Rectal smooth muscle tissue (tissue), 1 donor: ENCODE measurements around the gene SH2D7.

Experiments used
- H3K27ac ChIP-seq: one replicate; pipeline ENCODE4 v1.7.0; 2013; ENCODE audit warnings: low read depth, low read length, inconsistent platforms
- H3K27me3 ChIP-seq: one replicate; pipeline ENCODE4 v1.7.0; 2013; ENCODE audit warnings: low read length; ENCODE audit not compliant: control insufficient read depth, insufficient read depth
- H3K36me3 ChIP-seq: one replicate; pipeline ENCODE4 v1.7.0; 2013; ENCODE audit warnings: low read length; ENCODE audit not compliant: control insufficient read depth, insufficient read depth
- H3K4me1 ChIP-seq: one replicate; pipeline ENCODE4 v1.7.0; 2013; ENCODE audit warnings: low read length; ENCODE audit not compliant: control insufficient read depth, insufficient read depth
- H3K4me3 ChIP-seq: one replicate; pipeline ENCODE4 v1.7.0; 2013; ENCODE audit warnings: low read length
- H3K9ac ChIP-seq: one replicate; pipeline ENCODE4 v1.7.0; 2013; ENCODE audit warnings: low read length

The SH2D7 gene

DNA sequence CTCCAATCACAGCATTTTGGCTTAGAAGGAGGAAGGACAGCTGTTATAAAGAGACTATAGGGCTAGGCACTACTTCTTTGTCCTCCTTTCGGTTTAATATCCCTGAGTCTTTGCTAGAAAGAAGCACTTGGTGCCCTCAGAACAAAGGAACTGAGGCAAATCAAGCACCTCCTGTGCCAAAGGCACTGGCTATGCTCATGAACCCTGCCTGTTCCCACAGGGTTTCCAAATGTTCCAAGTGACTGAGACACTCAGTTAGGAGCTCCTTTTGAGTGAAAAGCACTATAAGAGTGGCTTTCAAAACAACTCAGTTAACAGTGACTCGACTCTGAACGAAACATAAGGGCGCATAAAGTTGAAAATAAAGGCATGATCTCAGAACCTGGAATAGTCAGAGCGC is 39.8 kb upstream of the SH2D7 start:
- Histone ChIP-seq H3K27me3 (no peaks in the 10 kb centered on the region), H3K9ac (no peak overlapping the region), H3K4me3 (no peak overlapping the region), H3K27ac (no peak overlapping the region), H3K4me1 (peaks cover 21% of the 10 kb centered on the region), H3K36me3 (peaks cover 6% of the 10 kb centered on the region)

DNA sequence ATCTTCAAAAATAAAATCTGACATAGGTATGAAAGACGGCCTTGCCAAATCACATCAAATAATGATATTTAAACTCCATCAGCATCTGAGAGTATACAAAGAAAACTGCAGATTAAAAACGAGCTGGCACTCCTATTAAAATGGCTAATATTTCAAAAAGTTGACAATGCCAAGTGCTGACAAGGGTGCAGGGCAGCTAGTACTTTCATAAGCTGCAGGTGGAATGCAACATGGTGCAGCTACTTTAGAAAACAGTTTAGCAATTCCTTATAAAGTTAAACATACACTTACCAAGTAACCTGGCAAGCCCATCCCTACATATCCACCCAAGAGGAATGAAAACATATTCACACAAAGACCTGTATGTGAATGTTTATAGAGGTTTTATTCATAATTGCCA is 37.8 kb upstream of the SH2D7 start:
- H3K27ac ChIP-seq: no peak overlapping the region
- no peak overlapping the region for H3K9ac ChIP-seq
- peaks cover 6% of the 10 kb centered on the region for H3K36me3 ChIP-seq
- H3K4me1 ChIP-seq: peaks cover 16% of the 10 kb centered on the region
- no peak overlapping the region for H3K4me3 ChIP-seq
- no peaks in the 10 kb centered on the region for H3K27me3 ChIP-seq

DNA sequence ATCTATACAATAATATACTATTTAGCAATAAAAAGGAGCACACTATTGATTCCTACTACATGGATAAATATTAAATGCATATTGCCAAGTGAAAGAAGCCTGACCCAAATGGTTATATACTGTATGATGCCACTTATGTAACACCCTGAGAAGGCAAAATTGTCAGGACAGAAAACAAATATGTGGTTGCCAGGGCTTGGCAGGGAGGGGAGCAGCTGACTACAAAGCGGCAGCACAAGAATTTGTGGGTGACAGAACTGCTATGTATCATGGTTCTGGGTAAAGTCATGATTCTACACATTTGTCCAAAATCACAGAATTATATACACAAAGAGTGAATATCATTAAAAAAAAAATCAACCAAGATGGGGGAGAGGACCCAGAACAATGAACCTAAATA is 37.4 kb upstream of the SH2D7 start:
- Histone ChIP-seq H3K36me3 (peaks cover 6% of the 10 kb centered on the region), H3K27me3 (no peaks in the 10 kb centered on the region), H3K4me3 (no peak overlapping the region), H3K4me1 (peaks cover 12% of the 10 kb centered on the region), H3K27ac (no peak overlapping the region), H3K9ac (no peak overlapping the region)

DNA sequence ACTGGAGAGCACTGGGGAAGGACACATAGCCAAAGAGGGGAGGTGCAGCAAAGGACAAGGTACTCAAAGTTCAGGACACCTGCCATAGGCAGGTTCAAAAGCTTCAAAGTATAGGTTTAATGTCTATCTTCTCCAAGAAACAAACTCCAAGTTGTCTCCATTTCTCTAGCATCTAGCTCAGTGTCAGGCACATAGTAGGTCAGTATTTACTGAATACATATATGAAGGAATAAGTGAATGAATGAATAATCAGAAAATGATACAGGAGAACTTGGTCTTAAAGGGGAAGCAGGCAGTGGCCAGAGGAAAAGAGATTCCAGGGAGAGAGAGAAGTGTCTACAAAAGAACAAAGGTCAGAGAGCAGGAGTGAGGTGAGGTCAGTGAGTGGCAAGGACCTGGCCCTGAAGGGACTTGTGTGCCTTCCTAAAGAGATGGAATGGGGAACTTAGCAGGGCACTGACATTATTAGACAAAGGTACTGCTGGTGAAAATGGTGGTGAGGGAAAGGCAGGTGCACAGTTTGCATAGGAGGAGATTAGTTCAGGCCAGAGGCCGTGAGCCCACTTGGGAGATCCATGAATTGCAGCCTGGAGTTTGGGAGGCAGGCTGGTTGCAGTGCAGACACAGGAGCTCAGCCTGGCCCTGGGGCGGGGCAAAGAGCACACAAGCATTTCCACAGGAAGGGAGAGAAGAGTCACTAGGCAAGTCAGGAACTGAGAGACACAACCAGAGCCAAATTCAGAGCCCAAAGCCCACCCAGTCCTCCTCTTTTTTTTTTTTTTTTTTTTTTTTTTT is 36.2 kb upstream of the SH2D7 start:
- peaks cover 6% of the 10 kb centered on the region for H3K4me1 ChIP-seq
- peaks cover 6% of the 10 kb centered on the region for H3K36me3 ChIP-seq
- no peak overlapping the region for H3K9ac ChIP-seq
- peak overlapping the region; percentile 14 for H3K4me3 ChIP-seq
- no peaks in the 10 kb centered on the region for H3K27me3 ChIP-seq
- H3K27ac ChIP-seq: no peak overlapping the region

DNA sequence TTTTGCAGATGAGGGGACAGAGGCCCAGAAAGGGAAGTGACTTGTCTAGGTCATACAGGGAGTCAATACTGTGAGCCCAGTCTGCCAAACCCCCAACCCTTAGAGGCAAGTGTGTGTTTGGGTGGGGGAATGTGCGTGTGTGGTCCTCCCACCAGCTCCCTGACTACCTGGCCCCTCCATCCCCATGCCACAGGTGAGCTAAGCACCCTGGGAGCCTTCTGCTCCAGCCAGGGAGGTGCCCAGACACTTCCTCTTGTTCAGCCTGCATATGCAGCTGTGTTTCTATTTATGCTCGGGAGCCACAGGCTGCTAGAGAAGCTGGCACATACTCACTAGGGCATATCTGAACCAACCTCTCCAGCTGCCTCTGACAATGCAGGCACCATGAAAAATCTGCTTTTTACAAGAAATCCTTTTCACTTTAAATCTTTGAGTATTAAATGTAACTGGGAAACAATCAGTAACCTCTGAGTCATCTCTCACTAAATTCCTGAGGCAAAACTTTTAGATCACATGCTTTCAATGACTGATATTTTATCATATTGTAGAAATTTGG is 35.6 kb upstream of the SH2D7 start:
- H3K27ac ChIP-seq: peak overlapping the region; percentile 42
- H3K9ac ChIP-seq: no peak overlapping the region
- H3K4me1 ChIP-seq: peaks cover 8% of the 10 kb centered on the region
- no peak overlapping the region for H3K4me3 ChIP-seq
- peaks cover 6% of the 10 kb centered on the region for H3K36me3 ChIP-seq
- no peaks in the 10 kb centered on the region for H3K27me3 ChIP-seq

DNA sequence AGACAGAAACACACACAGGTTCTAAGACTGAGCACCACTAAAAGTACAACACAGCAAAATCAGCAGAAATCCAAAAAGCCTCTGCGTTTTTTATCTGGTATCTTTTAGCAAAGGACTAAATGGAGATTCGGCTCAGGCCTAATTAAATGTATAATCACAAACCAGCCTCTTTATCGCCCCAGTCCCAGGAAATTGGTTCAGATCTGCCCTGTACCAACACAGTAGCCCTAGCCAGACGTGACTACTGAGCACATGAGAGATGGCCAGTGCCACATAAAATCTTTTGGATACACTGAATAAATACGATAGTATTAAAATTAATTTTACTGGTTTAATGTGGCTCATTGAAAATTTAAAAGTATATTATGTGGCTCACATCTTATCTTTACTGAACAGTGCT is 34.6 kb upstream of the SH2D7 start:
- Histone ChIP-seq H3K27me3 (no peaks in the 10 kb centered on the region), H3K36me3 (peaks cover 6% of the 10 kb centered on the region), H3K27ac (no peak overlapping the region), H3K4me1 (peaks cover 13% of the 10 kb centered on the region), H3K9ac (no peak overlapping the region), H3K4me3 (no peak overlapping the region)

DNA sequence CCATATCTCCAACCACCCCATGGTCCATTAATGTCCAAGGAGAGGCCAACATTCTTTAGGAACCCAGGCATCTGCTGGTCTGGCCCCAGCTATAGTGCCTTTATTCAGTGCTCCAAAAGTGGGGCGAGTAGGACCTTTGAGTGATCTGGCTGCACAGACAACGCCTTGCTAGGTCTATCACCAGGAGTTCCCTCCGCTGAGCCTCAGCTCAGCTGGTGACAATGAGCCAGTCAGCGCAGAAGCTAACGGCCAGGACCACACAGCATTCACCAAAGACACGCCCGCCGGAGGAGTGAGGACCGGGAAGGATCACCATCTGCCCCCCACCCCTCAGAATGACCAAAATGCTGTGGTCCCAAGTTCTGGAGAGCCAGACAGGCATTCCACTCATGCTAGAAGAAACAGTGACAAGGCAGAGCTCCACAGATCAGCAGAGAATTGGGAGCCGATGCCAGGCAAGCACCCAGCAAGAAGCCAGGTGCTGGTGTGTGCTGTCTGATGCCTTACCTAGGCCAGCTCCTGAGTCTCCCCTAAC is 33.9 kb upstream of the SH2D7 start:
- H3K36me3 ChIP-seq: peaks cover 3% of the 10 kb centered on the region
- H3K4me3 ChIP-seq: no peak overlapping the region
- no peak overlapping the region for H3K9ac ChIP-seq
- no peak overlapping the region for H3K27ac ChIP-seq
- no peaks in the 10 kb centered on the region for H3K27me3 ChIP-seq
- peaks cover 13% of the 10 kb centered on the region for H3K4me1 ChIP-seq

DNA sequence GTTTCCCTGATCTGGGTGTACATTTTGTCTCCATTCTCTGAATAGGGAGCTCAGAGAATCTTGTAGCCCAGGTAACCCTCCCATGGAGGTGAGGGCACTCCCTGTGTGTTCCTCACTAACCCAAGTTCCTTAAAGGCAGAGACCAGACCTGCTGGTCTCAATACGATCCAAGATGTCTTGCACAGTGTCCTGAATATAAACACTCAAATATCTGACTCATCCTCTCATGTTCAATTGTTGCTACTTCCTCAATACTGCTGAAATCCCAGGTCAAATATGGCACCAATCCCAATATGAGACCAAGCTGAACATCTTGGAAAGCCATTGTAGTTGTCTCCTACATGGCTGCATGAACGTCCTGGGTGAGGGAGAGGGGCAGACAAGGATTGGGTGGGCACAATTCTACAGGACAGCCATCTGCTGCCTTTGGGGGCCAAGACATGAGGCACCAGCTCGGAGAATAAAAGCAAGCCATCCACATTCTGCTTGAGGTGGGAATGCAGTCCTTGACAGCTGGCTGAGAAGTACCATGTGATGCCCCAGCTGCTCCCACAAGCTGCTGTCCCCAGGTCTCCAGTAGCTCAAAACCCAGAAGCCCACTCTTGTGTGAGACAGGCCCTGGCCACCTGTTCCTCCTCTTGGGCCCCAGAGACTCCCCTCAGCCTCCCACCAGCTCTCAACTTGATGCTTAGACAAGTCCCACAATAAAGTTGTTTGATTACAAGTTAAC is 33.1 kb upstream of the SH2D7 start:
- no peak overlapping the region for H3K9ac ChIP-seq
- H3K27ac ChIP-seq: peak overlapping the region; percentile 6
- no peaks in the 10 kb centered on the region for H3K36me3 ChIP-seq
- H3K4me1 ChIP-seq: peaks cover 13% of the 10 kb centered on the region
- H3K27me3 ChIP-seq: no peaks in the 10 kb centered on the region
- no peak overlapping the region for H3K4me3 ChIP-seq

DNA sequence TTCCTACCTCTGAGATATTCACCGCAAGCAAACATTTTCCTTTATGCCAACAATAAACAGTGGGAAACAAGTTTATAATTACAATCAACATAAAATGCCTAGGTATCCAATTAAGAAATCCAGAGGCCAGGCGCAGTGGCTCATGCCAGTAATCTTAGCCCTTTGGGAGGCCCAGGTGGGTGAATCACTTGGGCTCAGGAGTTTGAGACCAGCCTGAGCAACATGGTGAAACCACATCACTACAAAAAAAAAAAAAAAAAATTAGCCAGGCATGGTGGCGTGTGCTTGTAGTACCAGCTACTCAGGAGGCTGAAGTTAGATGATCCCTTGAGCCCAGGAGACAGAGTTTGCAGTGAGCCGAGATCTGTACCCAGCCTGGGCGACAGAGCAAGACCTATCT is 32.1 kb upstream of the SH2D7 start:
- no peak overlapping the region for H3K4me3 ChIP-seq
- H3K36me3 ChIP-seq: no peaks in the 10 kb centered on the region
- H3K27me3 ChIP-seq: no peaks in the 10 kb centered on the region
- H3K27ac ChIP-seq: no peak overlapping the region
- H3K9ac ChIP-seq: no peak overlapping the region
- peaks cover 18% of the 10 kb centered on the region for H3K4me1 ChIP-seq

DNA sequence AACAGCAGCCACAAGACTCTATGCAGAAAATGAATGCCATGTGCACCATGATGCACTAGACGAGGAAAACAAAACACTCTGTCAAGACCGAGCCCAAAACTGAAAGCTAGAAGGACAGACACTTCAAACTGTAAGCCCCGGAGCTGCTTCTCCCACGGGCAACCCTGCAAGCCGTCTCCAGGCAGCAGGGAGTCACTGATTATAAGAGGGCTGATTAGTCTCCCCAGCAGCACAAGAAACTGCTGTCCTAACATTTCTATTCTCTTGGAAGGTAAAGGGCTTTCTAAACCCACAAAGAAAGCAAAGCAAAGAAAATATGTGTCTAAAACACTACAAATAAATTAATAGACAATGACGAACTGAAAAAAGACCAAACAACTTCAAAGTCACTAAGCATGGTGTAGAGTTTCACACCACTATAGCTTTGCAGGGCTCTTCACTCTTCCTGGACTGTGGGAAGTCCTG is 30.4 kb upstream of the SH2D7 start:
- Histone ChIP-seq H3K9ac (peak overlapping the region; percentile 10), H3K27me3 (no peaks in the 10 kb centered on the region), H3K36me3 (no peaks in the 10 kb centered on the region), H3K4me3 (peak overlapping the region; percentile 25), H3K4me1 (peaks cover 24% of the 10 kb centered on the region), H3K27ac (peak overlapping the region; percentile 17)

DNA sequence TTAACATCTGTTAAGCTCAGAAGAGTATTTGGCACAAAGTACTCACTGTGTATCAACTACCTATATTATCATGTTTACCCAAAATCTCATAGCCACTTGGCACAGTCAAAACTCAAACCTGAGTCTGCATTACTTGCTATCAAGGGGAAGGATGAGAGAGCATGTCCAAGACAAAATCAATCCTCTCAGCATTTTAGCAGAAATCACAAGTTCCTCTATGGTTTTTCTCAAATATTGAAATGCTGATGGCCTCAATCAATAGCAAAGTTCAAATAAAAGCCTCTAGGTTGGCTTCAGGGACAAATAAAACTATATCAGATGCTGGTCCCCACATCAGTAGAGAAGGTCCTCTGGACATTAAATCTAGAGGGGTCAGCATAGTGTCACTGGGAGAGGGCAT is 29.1 kb upstream of the SH2D7 start:
- no peak overlapping the region for H3K9ac ChIP-seq
- H3K27ac ChIP-seq: peak overlapping the region; percentile 51
- no peak overlapping the region for H3K4me3 ChIP-seq
- H3K27me3 ChIP-seq: no peaks in the 10 kb centered on the region
- peaks cover 36% of the 10 kb centered on the region for H3K4me1 ChIP-seq
- H3K36me3 ChIP-seq: no peaks in the 10 kb centered on the region

DNA sequence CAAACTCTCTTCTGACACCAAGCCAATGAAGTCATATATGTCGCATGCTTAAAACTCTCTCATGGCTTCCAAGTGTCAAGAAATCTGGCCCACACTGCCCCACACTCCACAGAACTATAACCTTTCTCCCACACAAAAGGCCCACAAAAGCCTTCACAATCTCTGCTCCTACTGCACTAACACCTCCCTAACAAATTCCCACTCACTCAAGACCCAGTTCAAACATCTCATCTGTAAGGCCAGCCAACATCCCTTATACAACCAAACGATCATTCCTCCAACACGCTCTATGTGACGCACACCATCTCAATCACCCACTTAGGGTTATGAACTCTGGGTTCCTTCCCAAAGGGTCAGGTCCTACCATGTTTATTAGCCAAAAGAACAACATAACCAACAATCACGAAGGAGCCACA is 28.4 kb upstream of the SH2D7 start:
- Histone ChIP-seq H3K4me3 (peak overlapping the region; percentile 10), H3K27me3 (no peaks in the 10 kb centered on the region), H3K9ac (no peak overlapping the region), H3K36me3 (no peaks in the 10 kb centered on the region), H3K4me1 (peaks cover 44% of the 10 kb centered on the region), H3K27ac (peak overlapping the region; percentile 51)
